Calu3 (cell line): ENCODE data around the gene SPARCL1. TPM values are rescaled to one million over a fixed set of nuclear protein-coding genes. Genes with fewer than 3 reads are reported as not detected.

Source experiments
- BruUV-seq: library from RNA; stranded (reverse); fragments of 400-500 nt; replicated peaks from 2 replicates; lab custom pipeline; 2021; lab: Mats Ljungman, UMichigan
- CTCF ChIA-PET: fragments of 300-600 bp; sonication (Branson Sonifier 250); formaldehyde crosslinking; loops from one replicate; lab custom pipeline; 2022; ENCODE audit warnings: antibody characterized with exemption; lab: Charles Lee
- DNase-seq: peaks from one replicate; pipeline ENCODE4 v3.0.0; 2022
- H3K27ac Mint-ChIP-seq: one replicate; pipeline ENCODE4 v1.8.0; 2022; ENCODE audit warnings: mixed read lengths; ENCODE audit not compliant: unreplicated experiment
- H3K27me3 Mint-ChIP-seq: one replicate; pipeline ENCODE4 v1.8.0; 2022; ENCODE audit warnings: mixed read lengths; ENCODE audit not compliant: unreplicated experiment
- H3K36me3 Mint-ChIP-seq: one replicate; pipeline ENCODE4 v1.8.0; 2022; ENCODE audit warnings: mild to moderate bottlenecking, moderate library complexity, mixed read lengths; ENCODE audit not compliant: insufficient read depth, unreplicated experiment
- H3K4me1 Mint-ChIP-seq: one replicate; pipeline ENCODE4 v1.8.0; 2022; ENCODE audit warnings: mild to moderate bottlenecking, low read depth, mixed read lengths; ENCODE audit not compliant: unreplicated experiment
- H3K4me3 Mint-ChIP-seq: one replicate; pipeline ENCODE4 v1.8.0; 2022; ENCODE audit warnings: mild to moderate bottlenecking, low read depth, moderate library complexity, mixed read lengths; ENCODE audit not compliant: unreplicated experiment
- H3K9me3 Mint-ChIP-seq: one replicate; pipeline ENCODE4 v1.8.0; 2022; ENCODE audit warnings: low read depth, mixed read lengths; ENCODE audit not compliant: unreplicated experiment
- intact Hi-C: fragments of 100-400 bp; cut with micrococcal nuclease; formaldehyde crosslinking; loops from one replicate; pipeline ENCODE4 v1.10.0; 2022; ENCODE audit not compliant: unreplicated experiment
- total RNA-seq: library from RNA; stranded (reverse); gene quantifications from 2 replicates; pipeline ENCODE4 v1.2.3, GENCODE V29; 2022
- TF ChIP-seq, protein P1 (sequence below): fragments of 200-600 bp; IDR thresholded peaks from one replicate; pipeline ENCODE4 v1.8.0; 2022; ENCODE audit warnings: antibody characterized with exemption; ENCODE audit not compliant: unreplicated experiment

Gene SPARCL1
- total RNA-seq, 1 experiment from 2014 or later = not detected

DNA sequence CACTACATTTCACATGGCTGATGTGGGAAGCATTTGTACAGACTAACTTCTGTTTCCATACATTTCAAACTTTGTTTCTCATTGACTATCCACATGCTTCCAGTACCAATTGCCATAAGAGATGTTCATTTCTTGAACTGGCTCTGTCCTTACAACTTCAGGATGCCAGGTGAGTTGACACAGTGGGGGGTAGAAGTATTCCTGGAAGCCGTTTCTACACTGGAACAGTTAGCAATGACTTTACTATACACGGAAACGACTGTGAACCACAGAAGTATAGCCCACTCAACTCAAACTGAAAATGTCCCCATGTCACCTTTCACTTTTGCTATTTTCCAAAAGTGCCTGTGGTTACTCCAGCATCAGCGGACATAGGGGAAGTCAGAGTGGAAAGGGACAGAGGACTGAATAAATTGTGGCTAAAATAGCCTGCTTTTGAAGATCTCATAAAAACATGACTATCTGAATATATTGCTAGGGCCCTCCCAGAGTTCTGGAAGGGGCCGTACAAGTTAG lies 41.2 kb upstream of the SPARCL1 start:
- no TSS peak for BruUV-seq
- no peaks in the 10 kb centered on the region for H3K36me3 Mint-ChIP-seq
- H3K9me3 Mint-ChIP-seq = no peaks in the 10 kb centered on the region
- no peaks in the 10 kb centered on the region for H3K27me3 Mint-ChIP-seq
- CTCF ChIA-PET = no interaction called here
- H3K4me1 Mint-ChIP-seq = no peaks in the 10 kb centered on the region
- intact Hi-C loops = no loop called here
- no peak overlapping the region for H3K4me3 Mint-ChIP-seq
- no peak overlapping the region for H3K27ac Mint-ChIP-seq
- no peak for DNase-seq
- TF ChIP-seq, protein P1, sequence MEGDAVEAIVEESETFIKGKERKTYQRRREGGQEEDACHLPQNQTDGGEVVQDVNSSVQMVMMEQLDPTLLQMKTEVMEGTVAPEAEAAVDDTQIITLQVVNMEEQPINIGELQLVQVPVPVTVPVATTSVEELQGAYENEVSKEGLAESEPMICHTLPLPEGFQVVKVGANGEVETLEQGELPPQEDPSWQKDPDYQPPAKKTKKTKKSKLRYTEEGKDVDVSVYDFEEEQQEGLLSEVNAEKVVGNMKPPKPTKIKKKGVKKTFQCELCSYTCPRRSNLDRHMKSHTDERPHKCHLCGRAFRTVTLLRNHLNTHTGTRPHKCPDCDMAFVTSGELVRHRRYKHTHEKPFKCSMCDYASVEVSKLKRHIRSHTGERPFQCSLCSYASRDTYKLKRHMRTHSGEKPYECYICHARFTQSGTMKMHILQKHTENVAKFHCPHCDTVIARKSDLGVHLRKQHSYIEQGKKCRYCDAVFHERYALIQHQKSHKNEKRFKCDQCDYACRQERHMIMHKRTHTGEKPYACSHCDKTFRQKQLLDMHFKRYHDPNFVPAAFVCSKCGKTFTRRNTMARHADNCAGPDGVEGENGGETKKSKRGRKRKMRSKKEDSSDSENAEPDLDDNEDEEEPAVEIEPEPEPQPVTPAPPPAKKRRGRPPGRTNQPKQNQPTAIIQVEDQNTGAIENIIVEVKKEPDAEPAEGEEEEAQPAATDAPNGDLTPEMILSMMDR = no peak

DNA sequence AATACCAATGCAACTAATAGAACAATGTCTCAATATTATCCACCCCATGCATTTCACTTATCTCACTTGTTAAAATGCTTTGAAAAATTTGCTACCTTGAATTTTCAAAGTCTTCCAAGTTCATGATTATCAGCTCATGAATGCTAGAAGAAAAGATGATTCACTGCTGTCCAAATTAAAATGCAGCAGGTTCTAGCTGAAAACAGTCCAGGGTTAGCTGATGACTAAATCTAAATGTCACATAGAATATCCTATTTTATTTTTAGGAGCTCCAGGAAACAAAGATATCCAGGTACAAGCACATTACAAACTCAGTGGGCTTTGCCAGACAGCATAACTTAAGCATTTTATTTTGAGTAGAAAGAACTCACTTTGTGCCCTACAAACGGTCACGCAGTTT lies 38.0 kb upstream of the SPARCL1 start:
- no peaks in the 10 kb centered on the region for H3K4me1 Mint-ChIP-seq
- no peaks in the 10 kb centered on the region for H3K36me3 Mint-ChIP-seq
- BruUV-seq = no TSS peak
- H3K27me3 Mint-ChIP-seq = no peaks in the 10 kb centered on the region
- H3K27ac Mint-ChIP-seq = no peak overlapping the region
- DNase-seq = no peak
- intact Hi-C loops = no loop called here
- CTCF ChIA-PET = no interaction called here
- H3K9me3 Mint-ChIP-seq = no peaks in the 10 kb centered on the region
- H3K4me3 Mint-ChIP-seq = no peak overlapping the region
- TF ChIP-seq, protein P1 = no peak

DNA sequence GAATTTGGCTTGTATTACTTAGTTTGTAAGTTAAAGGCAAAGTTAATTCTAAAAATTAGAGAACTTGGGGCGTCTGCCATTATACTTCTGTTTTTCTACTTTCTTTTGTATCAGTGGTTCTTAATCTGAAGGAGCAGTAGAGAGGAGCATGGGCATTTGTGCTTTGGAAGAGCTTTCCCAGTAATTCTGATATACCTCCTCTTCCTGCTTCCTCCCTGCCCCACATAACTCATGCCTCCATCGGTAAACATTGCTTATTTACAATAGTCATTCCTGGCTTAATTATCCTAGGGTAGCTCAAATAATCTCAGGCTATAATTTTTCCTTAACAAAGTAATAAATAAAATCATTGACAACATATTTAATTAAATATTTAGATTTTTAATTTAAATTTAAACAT lies 37.1 kb upstream of the SPARCL1 start:
- intact Hi-C loops = no loop called here
- TF ChIP-seq, protein P1 = no peak
- Mint-ChIP-seq H3K4me3 (no peak overlapping the region), H3K36me3 (no peaks in the 10 kb centered on the region), H3K27me3 (no peaks in the 10 kb centered on the region), H3K9me3 (no peaks in the 10 kb centered on the region), H3K4me1 (no peaks in the 10 kb centered on the region), H3K27ac (no peak overlapping the region)
- CTCF ChIA-PET = no interaction called here
- no TSS peak for BruUV-seq
- no peak for DNase-seq

DNA sequence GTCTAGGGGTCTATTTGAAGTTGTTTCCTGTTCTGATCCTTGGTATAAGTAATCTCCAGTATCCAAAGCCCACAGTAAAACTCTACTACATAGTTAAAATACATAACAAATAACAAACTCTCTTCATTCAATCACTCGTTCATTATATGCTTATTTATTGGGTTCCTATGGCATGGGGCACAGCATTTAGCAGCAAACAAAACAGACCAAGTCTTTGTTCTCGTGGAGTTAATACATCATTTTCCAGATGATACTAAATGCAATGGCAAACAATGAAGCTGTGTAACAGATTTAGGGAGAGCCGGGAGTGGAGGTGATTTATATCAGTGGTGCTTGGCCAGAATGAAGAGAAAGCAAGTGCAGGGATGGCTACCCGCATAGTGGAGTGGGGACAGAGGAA lies 36.6 kb upstream of the SPARCL1 start:
- no peaks in the 10 kb centered on the region for H3K27me3 Mint-ChIP-seq
- TF ChIP-seq, protein P1 = no peak
- no peaks in the 10 kb centered on the region for H3K4me1 Mint-ChIP-seq
- H3K36me3 Mint-ChIP-seq = no peaks in the 10 kb centered on the region
- CTCF ChIA-PET = no interaction called here
- no TSS peak for BruUV-seq
- intact Hi-C loops = no loop called here
- H3K9me3 Mint-ChIP-seq = no peaks in the 10 kb centered on the region
- H3K4me3 Mint-ChIP-seq = no peak overlapping the region
- DNase-seq = no peak
- H3K27ac Mint-ChIP-seq = no peak overlapping the region
